Progenitor cell of endocrine pancreas (in vitro differentiated cells): Measurements from ENCODE around the gene ZNF865. TPM values are rescaled to one million over a fixed set of nuclear protein-coding genes. Genes with fewer than 3 reads are reported as not detected.

Source experiments
- DNase-seq: peaks from one replicate; pipeline ENCODE4 v3.0.0; 2021; ENCODE audit warnings: low spot score; ENCODE audit not compliant: unreplicated experiment
- H3K27ac Mint-ChIP-seq: 2 replicates; pipeline ENCODE4 v1.8.0; 2021; ENCODE audit warnings: mild to moderate bottlenecking, moderate library complexity, mixed read lengths
- H3K27me3 Mint-ChIP-seq: 2 replicates; pipeline ENCODE4 v1.8.0; 2021; ENCODE audit warnings: mixed read lengths
- H3K36me3 Mint-ChIP-seq: 2 replicates; pipeline ENCODE4 v1.8.0; 2022; ENCODE audit warnings: mixed read lengths; ENCODE audit not compliant: insufficient read depth
- H3K4me1 Mint-ChIP-seq: 2 replicates; pipeline ENCODE4 v1.8.0; 2021; ENCODE audit warnings: low read depth, mixed read lengths
- H3K4me3 Mint-ChIP-seq: 2 replicates; pipeline ENCODE4 v1.8.0; 2021; ENCODE audit warnings: low read depth, mild to moderate bottlenecking, moderate library complexity, mixed read lengths
- H3K9me3 Mint-ChIP-seq: 2 replicates; pipeline ENCODE4 v1.8.0; 2021; ENCODE audit warnings: low read depth, mixed read lengths
- total RNA-seq: library from RNA; stranded (reverse); gene quantifications from 2 replicates; pipeline ENCODE4 v1.2.1, GENCODE V29; 2021
- TF ChIP-seq, protein P1 (sequence below): fragments of 200-600 bp; sonication (generic); IDR thresholded peaks from one replicate; pipeline ENCODE4 v1.5.0; 2021; ENCODE audit warnings: antibody characterized with exemption, mild to moderate bottlenecking; ENCODE audit not compliant: unreplicated experiment

The ZNF865 gene
- total RNA-seq, 1 donor from 2014 or later, result 19.9 TPM

DNA sequence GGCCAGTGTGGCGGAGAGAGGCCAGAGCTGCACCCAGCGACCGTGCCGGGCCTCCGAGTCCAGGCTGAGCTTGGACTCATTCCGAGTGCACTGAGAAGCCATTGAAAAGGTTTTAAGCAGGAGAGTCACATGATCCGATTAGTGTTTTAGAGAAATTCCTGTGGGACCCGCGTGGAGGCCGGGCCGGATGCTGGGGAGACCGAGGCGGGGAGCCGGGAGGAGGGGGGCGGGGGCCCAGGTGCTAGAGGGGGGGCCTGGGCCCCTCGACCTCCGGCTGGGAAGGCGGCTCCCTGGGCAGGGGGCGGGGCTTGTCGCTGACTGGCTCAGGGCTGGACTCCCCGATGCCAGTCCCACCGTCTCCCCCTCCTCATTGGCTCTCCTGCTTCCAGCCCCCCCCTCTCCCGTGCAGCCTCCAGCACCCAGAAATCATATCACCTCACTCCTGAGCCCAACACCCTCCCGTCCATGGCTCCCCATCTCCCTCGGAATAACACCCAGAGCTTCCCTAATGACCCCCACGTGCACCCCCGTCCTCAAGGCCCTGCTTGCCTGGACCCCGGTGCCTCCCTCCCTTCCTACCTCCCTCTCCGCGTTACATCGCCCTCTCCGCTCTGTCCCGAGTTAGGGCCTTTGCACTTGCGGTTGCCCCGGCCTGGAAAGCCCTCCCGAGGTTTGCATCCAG lies 19.6 kb upstream of the ZNF865 start:
- TF ChIP-seq, protein P1, sequence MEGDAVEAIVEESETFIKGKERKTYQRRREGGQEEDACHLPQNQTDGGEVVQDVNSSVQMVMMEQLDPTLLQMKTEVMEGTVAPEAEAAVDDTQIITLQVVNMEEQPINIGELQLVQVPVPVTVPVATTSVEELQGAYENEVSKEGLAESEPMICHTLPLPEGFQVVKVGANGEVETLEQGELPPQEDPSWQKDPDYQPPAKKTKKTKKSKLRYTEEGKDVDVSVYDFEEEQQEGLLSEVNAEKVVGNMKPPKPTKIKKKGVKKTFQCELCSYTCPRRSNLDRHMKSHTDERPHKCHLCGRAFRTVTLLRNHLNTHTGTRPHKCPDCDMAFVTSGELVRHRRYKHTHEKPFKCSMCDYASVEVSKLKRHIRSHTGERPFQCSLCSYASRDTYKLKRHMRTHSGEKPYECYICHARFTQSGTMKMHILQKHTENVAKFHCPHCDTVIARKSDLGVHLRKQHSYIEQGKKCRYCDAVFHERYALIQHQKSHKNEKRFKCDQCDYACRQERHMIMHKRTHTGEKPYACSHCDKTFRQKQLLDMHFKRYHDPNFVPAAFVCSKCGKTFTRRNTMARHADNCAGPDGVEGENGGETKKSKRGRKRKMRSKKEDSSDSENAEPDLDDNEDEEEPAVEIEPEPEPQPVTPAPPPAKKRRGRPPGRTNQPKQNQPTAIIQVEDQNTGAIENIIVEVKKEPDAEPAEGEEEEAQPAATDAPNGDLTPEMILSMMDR, result no peak
- peak; percentile 78 for DNase-seq
- Mint-ChIP-seq H3K27me3 (no peaks in the 10 kb centered on the region), H3K4me3 (peak overlapping the region; percentile 79), H3K36me3 (no peaks in the 10 kb centered on the region), H3K9me3 (no peaks in the 10 kb centered on the region), H3K4me1 (peaks cover 26% of the 10 kb centered on the region), H3K27ac (peak overlapping the region; percentile 97)

DNA sequence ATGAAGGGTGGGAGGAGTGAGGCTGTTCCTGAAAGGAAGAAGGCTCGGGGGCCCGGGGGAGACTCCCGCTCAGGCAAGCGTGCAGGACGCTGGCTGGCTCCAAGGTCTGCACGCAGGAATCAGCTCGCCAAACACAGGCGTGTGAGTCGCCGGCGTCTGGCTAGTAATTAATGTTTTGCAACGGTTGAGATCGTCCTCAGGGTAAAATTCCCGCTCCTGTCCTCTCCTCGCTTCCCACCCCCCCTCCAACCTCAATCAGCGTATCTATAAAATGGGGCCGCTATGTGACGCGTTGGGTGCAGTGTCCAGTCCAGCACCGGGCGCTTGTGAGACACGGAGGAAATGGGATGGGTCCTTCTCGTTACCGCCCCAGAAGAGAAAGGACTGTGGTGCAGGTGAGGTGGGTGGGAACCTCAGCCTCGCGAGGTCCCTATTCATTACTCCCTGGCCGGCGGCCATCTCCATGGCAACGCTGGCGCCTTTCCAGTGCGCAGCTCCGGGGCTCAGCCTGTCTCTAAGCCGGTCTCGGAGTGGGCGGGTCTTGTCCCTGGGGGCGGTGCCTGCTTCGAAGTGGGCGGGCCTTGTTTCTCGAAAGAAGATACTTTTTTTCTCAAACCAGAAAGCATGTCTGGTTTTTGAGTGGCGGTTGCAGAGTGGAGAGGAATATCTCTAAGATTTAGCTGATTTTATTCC lies 18.3 kb upstream of the ZNF865 start:
- Mint-ChIP-seq H3K9me3 (no peaks in the 10 kb centered on the region), H3K36me3 (peaks cover 5% of the 10 kb centered on the region), H3K4me3 (peak overlapping the region; percentile 79), H3K27ac (peak overlapping the region; percentile 97), H3K27me3 (no peaks in the 10 kb centered on the region), H3K4me1 (peaks cover 15% of the 10 kb centered on the region)
- TF ChIP-seq, protein P1, result no peak
- peak; percentile 92 for DNase-seq

DNA sequence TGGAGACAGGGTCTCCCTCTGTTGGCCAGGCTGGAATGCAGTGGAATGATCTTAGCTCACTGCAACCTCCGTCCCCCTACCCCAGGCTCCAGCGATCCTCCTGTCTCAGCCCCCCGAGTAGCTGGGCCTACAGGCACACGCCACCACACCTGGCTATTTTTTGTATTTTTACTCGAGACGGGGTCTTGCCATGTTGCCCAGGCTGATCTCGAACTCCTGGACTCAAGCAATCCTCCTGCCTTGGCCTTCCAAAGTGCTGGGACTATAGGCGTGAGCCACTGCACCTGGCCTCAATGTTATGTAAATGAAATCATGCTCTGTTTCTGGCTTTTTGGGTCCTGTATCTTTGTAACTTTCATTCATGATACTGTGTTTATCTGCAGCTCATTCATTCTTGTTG lies 16.7 kb upstream of the ZNF865 start:
- DNase-seq, result no peak
- Mint-ChIP-seq H3K4me3 (no peak overlapping the region), H3K27ac (no peak overlapping the region), H3K27me3 (no peaks in the 10 kb centered on the region), H3K36me3 (peaks cover 8% of the 10 kb centered on the region), H3K9me3 (no peaks in the 10 kb centered on the region), H3K4me1 (peaks cover 14% of the 10 kb centered on the region)
- TF ChIP-seq, protein P1, result no peak

GRCh38 chr19:55590109-55590508 lies 15.3 kb upstream of the ZNF865 start:
- peaks cover 13% of the 10 kb centered on the region for H3K36me3 Mint-ChIP-seq
- TF ChIP-seq, protein P1, result no peak
- no peak overlapping the region for H3K27ac Mint-ChIP-seq
- H3K9me3 Mint-ChIP-seq, result no peaks in the 10 kb centered on the region
- no peak for DNase-seq
- H3K27me3 Mint-ChIP-seq, result no peaks in the 10 kb centered on the region
- peaks cover 14% of the 10 kb centered on the region for H3K4me1 Mint-ChIP-seq
- H3K4me3 Mint-ChIP-seq, result no peak overlapping the region

- Mint-ChIP-seq H3K4me3 (no peak overlapping the region), H3K4me1 (peaks cover 9% of the 10 kb centered on the region), H3K27me3 (no peaks in the 10 kb centered on the region), H3K36me3 (peaks cover 18% of the 10 kb centered on the region), H3K27ac (no peak overlapping the region), H3K9me3 (no peaks in the 10 kb centered on the region)
- no peak for DNase-seq
- TF ChIP-seq, protein P1, result no peak
Observed at GRCh38 chr19:55590617-55591016, 14.8 kb upstream of the ZNF865 start.
